Spinal cord (tissue), 10 donors: Measurements from ENCODE around the gene GID8. TPM values are rescaled to one million over a fixed set of nuclear protein-coding genes. Genes with fewer than 3 reads are reported as not detected.
A peak's percentile ranks its signal among the peaks of the same experiment; 100 is the strongest.

Source experiments
- DNase-seq, 6 donors: peaks; one replicate each; pipeline versions ENCODE4 v3.0.0 to v3.0.0-alpha.2; 2013 to 2015; ENCODE audit warnings: low spot score in 6 of 6, low read depth in 4 of 6
- H3K27ac ChIP-seq: one replicate; pipeline ENCODE4 v1.5.1; 2013; ENCODE audit warnings: low read depth, low read length, control low read depth
- H3K27me3 ChIP-seq: one replicate; pipeline ENCODE4 v1.6.1; 2013; ENCODE audit warnings: low read length; ENCODE audit not compliant: control insufficient read depth, insufficient read depth
- H3K36me3 ChIP-seq: one replicate; pipeline ENCODE4 v1.6.1; 2013; ENCODE audit warnings: low read length; ENCODE audit not compliant: control insufficient read depth, insufficient read depth
- H3K4me1 ChIP-seq: one replicate; pipeline ENCODE4 v1.6.1; 2013; ENCODE audit warnings: low read length; ENCODE audit not compliant: control insufficient read depth, insufficient read depth
- H3K4me3 ChIP-seq: one replicate; pipeline ENCODE4 v1.5.1; 2013; ENCODE audit warnings: low read depth, low read length, control low read depth
- H3K9me3 ChIP-seq: one replicate; pipeline ENCODE4 v1.6.1; 2013; ENCODE audit warnings: low read length; ENCODE audit not compliant: control insufficient read depth, insufficient read depth
- WGBS: methylation state at CpG from one replicate; pipeline ENCODE4 v1.1.5; 2013; ENCODE audit warnings: missing lambda C conversion rate; ENCODE audit not compliant: insufficient coverage; 5-methylcytosine and 5-hydroxymethylcytosine counted together
- long read RNA-seq, 4 donors: transcript quantifications; one replicate each; lab custom pipeline, GENCODE V29; 2026
- polyA plus RNA-seq, 2 donors: library from polyadenylated mRNA; unstranded; fragments of 120-200 nt; gene quantifications; one replicate each; pipeline ENCODE4 v1.2.1, GENCODE V29; 2013; ENCODE audit not compliant: insufficient read length in 2 of 2
- total RNA-seq, 2 donors: library from RNA; depleted of rRNA in 1 of 2; stranded (reverse); fragments of 120-200 nt in 1 of 2; fragments of >200 nt in 1 of 2; gene quantifications; one replicate each; pipeline versions ENCODE4 v1.2.3 to v1.2.4, GENCODE V29; 2013 to 2014
- donor health status: healthy.

Gene GID8
- total RNA-seq (10 to 100 TPM; 32.7 to 34.5 TPM), polyA plus RNA-seq (10 to 100 TPM; 43.7 to 46.0 TPM)
- long read RNA-seq, donor 1, full-length matches to known transcripts, result 20 of 20 reads
- long read RNA-seq, donor 1, partial matches to known transcripts, result 0 of 20 reads
- long read RNA-seq, donor 1, other reads (novel, unspliced or antisense), result 0 of 20 reads
- long read RNA-seq, donor 2, full-length matches to known transcripts, result 9 of 9 reads
- long read RNA-seq, donor 2, partial matches to known transcripts, result 0 of 9 reads
- long read RNA-seq, donor 2, other reads (novel, unspliced or antisense), result 0 of 9 reads
- long read RNA-seq, donor 3, full-length matches to known transcripts, result 18 of 18 reads
- long read RNA-seq, donor 3, partial matches to known transcripts, result 0 of 18 reads
- long read RNA-seq, donor 3, other reads (novel, unspliced or antisense), result 0 of 18 reads
- long read RNA-seq, donor 4, full-length matches to known transcripts, result 24 of 36 reads
- long read RNA-seq, donor 4, partial matches to known transcripts, result 12 of 36 reads
- long read RNA-seq, donor 4, other reads (novel, unspliced or antisense), result 0 of 36 reads

- no peaks in the 10 kb centered on the region for H3K27me3 ChIP-seq
- WGBS, result under 1% methylated on average over 73 of the region's 79 CpGs
- H3K4me1 ChIP-seq, result peaks cover 32% of the 10 kb centered on the region
- peak in 2 of 6 donors; percentile 37 to 62 for DNase-seq
- H3K36me3 ChIP-seq, result peaks cover 28% of the 10 kb centered on the region
- H3K4me3 ChIP-seq, result peak within 1 kb of the TSS; percentile 92
- peak within 1 kb of the TSS; percentile 91 for H3K27ac ChIP-seq
- no peaks in the 10 kb centered on the region for H3K9me3 ChIP-seq
Observed at GRCh38 chr20:62938105-62938888, at the start of gene GID8. Gene GID8, plus strand, starts transcription at chr20:62938147. Its CDS starts 3,356 bp downstream, at chr20:62941503.

GRCh38 chr20:62888406-62888805 is 49.5 kb upstream of the GID8 start:
- no peaks in the 10 kb centered on the region for H3K9me3 ChIP-seq
- H3K27ac ChIP-seq, result no peak overlapping the region
- no peak overlapping the region for H3K4me3 ChIP-seq
- no peaks in the 10 kb centered on the region for H3K27me3 ChIP-seq
- WGBS, result 96% methylated on average over 11 of the region's 16 CpGs
- no peak for DNase-seq
- H3K4me1 ChIP-seq, result peaks cover 7% of the 10 kb centered on the region
- H3K36me3 ChIP-seq, result peaks cover 75% of the 10 kb centered on the region

GRCh38 chr20:62888910-62889309 is 49.0 kb upstream of the GID8 start:
- 95% methylated on average over 17 of the region's 17 CpGs for WGBS
- Histone ChIP-seq H3K36me3 (peaks cover 80% of the 10 kb centered on the region), H3K27me3 (no peaks in the 10 kb centered on the region), H3K9me3 (no peaks in the 10 kb centered on the region), H3K4me3 (no peak overlapping the region), H3K4me1 (peaks cover 7% of the 10 kb centered on the region), H3K27ac (no peak overlapping the region)
- no peak for DNase-seq

GRCh38 chr20:62889411-62889810 is 48.5 kb upstream of the GID8 start:
- no peaks in the 10 kb centered on the region for H3K9me3 ChIP-seq
- H3K4me3 ChIP-seq, result no peak overlapping the region
- peaks cover 7% of the 10 kb centered on the region for H3K4me1 ChIP-seq
- H3K27me3 ChIP-seq, result no peaks in the 10 kb centered on the region
- WGBS, result 93% methylated on average over 8 of the region's 8 CpGs
- DNase-seq, result no peak
- H3K27ac ChIP-seq, result no peak overlapping the region
- peaks cover 85% of the 10 kb centered on the region for H3K36me3 ChIP-seq

GRCh38 chr20:62889871-62890270 is 48.1 kb upstream of the GID8 start:
- WGBS, result 95% methylated on average over 9 of the region's 9 CpGs
- H3K4me1 ChIP-seq, result peaks cover 7% of the 10 kb centered on the region

GRCh38 chr20:62890444-62890843 is 47.5 kb upstream of the GID8 start:
- H3K36me3 ChIP-seq, result peaks cover 93% of the 10 kb centered on the region
- no peak overlapping the region for H3K4me3 ChIP-seq
- no peaks in the 10 kb centered on the region for H3K27me3 ChIP-seq
- no peak for DNase-seq
- no peak overlapping the region for H3K27ac ChIP-seq
- peaks cover 7% of the 10 kb centered on the region for H3K4me1 ChIP-seq
- WGBS, result 100% methylated on average over 4 of the region's 7 CpGs
- no peaks in the 10 kb centered on the region for H3K9me3 ChIP-seq

More at GRCh38 chr20:62889871-62890270, 48.1 kb upstream of the GID8 start:
- no peak overlapping the region for H3K4me3 ChIP-seq
- DNase-seq, result no peak
- H3K36me3 ChIP-seq, result peaks cover 90% of the 10 kb centered on the region
- H3K9me3 ChIP-seq, result no peaks in the 10 kb centered on the region
- no peak overlapping the region for H3K27ac ChIP-seq
- H3K27me3 ChIP-seq, result no peaks in the 10 kb centered on the region

GRCh38 chr20:62891111-62891510 is 46.8 kb upstream of the GID8 start:
- DNase-seq, result no peak
- 90% methylated on average over 13 of the region's 15 CpGs for WGBS
- Histone ChIP-seq H3K4me3 (no peak overlapping the region), H3K27me3 (no peaks in the 10 kb centered on the region), H3K9me3 (no peaks in the 10 kb centered on the region), H3K36me3 (peaks cover 93% of the 10 kb centered on the region), H3K4me1 (peaks cover 7% of the 10 kb centered on the region), H3K27ac (no peak overlapping the region)

- H3K4me3 ChIP-seq, result no peak overlapping the region
- peaks cover 87% of the 10 kb centered on the region for H3K36me3 ChIP-seq
- no peak overlapping the region for H3K27ac ChIP-seq
- H3K9me3 ChIP-seq, result no peaks in the 10 kb centered on the region
- no peak for DNase-seq
- H3K4me1 ChIP-seq, result peaks cover 5% of the 10 kb centered on the region
- WGBS, result 96% methylated on average over 18 of the region's 25 CpGs
- no peaks in the 10 kb centered on the region for H3K27me3 ChIP-seq
Observed at GRCh38 chr20:62892348-62893304, 45.3 kb upstream of the GID8 start.

- H3K4me1 ChIP-seq, result peaks cover 11% of the 10 kb centered on the region
- no peaks in the 10 kb centered on the region for H3K9me3 ChIP-seq
- no peak overlapping the region for H3K27ac ChIP-seq
- H3K27me3 ChIP-seq, result no peaks in the 10 kb centered on the region
- 95% methylated on average over 14 of the region's 14 CpGs for WGBS
- H3K36me3 ChIP-seq, result peaks cover 78% of the 10 kb centered on the region
- DNase-seq, result no peak
- H3K4me3 ChIP-seq, result no peak overlapping the region
Observed at GRCh38 chr20:62893700-62894099, 44.2 kb upstream of the GID8 start.
